ENCODE data around the gene BLACAT1.
"Not testable (repeated sequence)": the region's sequence is repeated elsewhere in the genome, so short reads cannot be mapped to it uniquely, and the experiment has no call there.

Gene BLACAT1

GRCh38 chr1:205416322-205416721, 39.5 kb downstream of the BLACAT1 start:
- Mint-ChIP-seq H3K27me3 (peaks cover 11% of the 10 kb centered on the region), H3K27ac (no peak overlapping the region), H3K9me3 (no peaks in the 10 kb centered on the region), H3K4me3 (no peak overlapping the region), H3K36me3 (no peaks in the 10 kb centered on the region), H3K4me1 (peaks cover 7% of the 10 kb centered on the region)
- ATAC-seq (ENCODE audit: low read depth) (no peak), DNase-seq (ENCODE audit: low spot score in 2 of 2) (no peak)

GRCh38 chr1:205410581-205411298, 45.1 kb downstream of the BLACAT1 start:
- no peaks in the 10 kb centered on the region for H3K9me3 Mint-ChIP-seq

GRCh38 chr1:205407970-205408369, 47.9 kb downstream of the BLACAT1 start:
- Mint-ChIP-seq H3K4me1 (peaks cover 12% of the 10 kb centered on the region), H3K36me3 (peaks cover 5% of the 10 kb centered on the region), H3K9me3 (no peaks in the 10 kb centered on the region), H3K4me3 (no peak overlapping the region), H3K27me3 (peaks cover 17% of the 10 kb centered on the region), H3K27ac (no peak overlapping the region)
- no peak for DNase-seq (ENCODE audit: low spot score in 2 of 2)
- no peak for ATAC-seq (ENCODE audit: low read depth)

More at GRCh38 chr1:205410581-205411298, 45.1 kb downstream of the BLACAT1 start:
- DNase-seq (ENCODE audit: low spot score in 2 of 2): no peak
- H3K4me3 Mint-ChIP-seq: no peak overlapping the region
- no peak for ATAC-seq (ENCODE audit: low read depth)
- H3K27me3 Mint-ChIP-seq: peaks cover 22% of the 10 kb centered on the region
- H3K4me1 Mint-ChIP-seq: peaks cover 18% of the 10 kb centered on the region
- peaks cover 5% of the 10 kb centered on the region for H3K36me3 Mint-ChIP-seq
- H3K27ac Mint-ChIP-seq: no peak overlapping the region

GRCh38 chr1:205406252-205406651, 49.6 kb downstream of the BLACAT1 start:
- not testable (repeated sequence) for H3K9me3 Mint-ChIP-seq; ATAC-seq (ENCODE audit: low read depth); H3K36me3 Mint-ChIP-seq; H3K27ac Mint-ChIP-seq; DNase-seq (ENCODE audit: low spot score in 2 of 2); H3K4me3 Mint-ChIP-seq
- Mint-ChIP-seq H3K4me1 (peaks cover 12% of the 10 kb centered on the region), H3K27me3 (peaks cover 17% of the 10 kb centered on the region)
